Activated T-helper 1 cell treated with anti-CD3 and anti-CD28 coated beads, Interleukin-12 subunit alpha, Interleukin-12 subunit beta, Interleukin-2, Interleukin-4 antibody, amounts not matched to agents 30 ng/mL and 10 ng/mL and 1 ng/mL, durations not matched to agents 14 hours and 24 hours and 36 hours (primary cell): Measurements from ENCODE around the gene ANK2. TPM values are rescaled to one million over a fixed set of nuclear protein-coding genes. Genes with fewer than 3 reads are reported as not detected.
A peak's percentile ranks its signal among the peaks of the same experiment; 100 is the strongest.

Experiments used
- DNase-seq: peaks from one replicate; pipeline ENCODE4 v3.0.0; 2021; ENCODE audit warnings: low spot score
- H3K27ac Mint-ChIP-seq: one replicate; pipeline ENCODE4 v1.8.0; 2021; ENCODE audit warnings: mild to moderate bottlenecking, mixed read lengths
- H3K27me3 Mint-ChIP-seq: one replicate; pipeline ENCODE4 v1.8.0; 2022; ENCODE audit warnings: mild to moderate bottlenecking, moderate library complexity, mixed read lengths; ENCODE audit not compliant: insufficient read depth
- H3K36me3 Mint-ChIP-seq: one replicate; pipeline ENCODE4 v1.8.0; 2021; ENCODE audit warnings: low read depth, mixed read lengths
- H3K4me1 Mint-ChIP-seq: one replicate; pipeline ENCODE4 v1.8.0; 2021; ENCODE audit warnings: low read depth, mixed read lengths
- H3K4me3 Mint-ChIP-seq: one replicate; pipeline ENCODE4 v1.8.0; 2021; ENCODE audit warnings: mild to moderate bottlenecking, moderate library complexity, mixed read lengths
- H3K9me3 Mint-ChIP-seq: one replicate; pipeline ENCODE4 v1.8.0; 2021; ENCODE audit warnings: mixed read lengths
- intact Hi-C: fragments of 100-400 bp; cut with micrococcal nuclease; formaldehyde crosslinking; loops from one replicate; pipeline ENCODE4 v1.15.1; 2024
- total RNA-seq: library from RNA; stranded (reverse); gene quantifications from 2 replicates; pipeline ENCODE4 v1.2.3, GENCODE V29; 2022

Gene ANK2
- total RNA-seq, 1 donor from 2014 or later: 3.1 TPM

GRCh38 chr4:113335746-113336145, 286.3 kb downstream of the ANK2 start:
- no peak overlapping the region for H3K27ac Mint-ChIP-seq
- no peaks in the 10 kb centered on the region for H3K36me3 Mint-ChIP-seq
- peaks cover 5% of the 10 kb centered on the region for H3K27me3 Mint-ChIP-seq
- DNase-seq: no peak
- intact Hi-C loops: no loop called here
- H3K4me3 Mint-ChIP-seq: no peak overlapping the region
- H3K9me3 Mint-ChIP-seq: no peaks in the 10 kb centered on the region
- no peaks in the 10 kb centered on the region for H3K4me1 Mint-ChIP-seq

DNA sequence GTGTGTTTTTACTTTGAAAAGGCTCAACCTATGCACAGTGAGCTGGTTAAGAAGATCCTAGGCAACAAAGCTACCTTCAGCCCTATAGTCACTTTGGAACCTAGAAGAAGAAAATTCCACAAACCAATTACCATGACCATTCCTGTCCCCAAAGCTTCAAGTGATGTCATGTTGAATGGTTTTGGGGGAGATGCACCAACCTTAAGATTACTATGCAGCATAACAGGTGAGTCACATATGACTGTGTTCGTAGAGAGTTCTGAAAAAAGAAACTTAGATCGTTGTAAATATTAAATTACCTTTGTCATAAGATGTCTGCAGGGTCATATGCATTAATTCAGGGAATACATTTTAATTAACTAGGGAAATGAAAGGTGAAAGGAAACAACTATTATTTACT, 287.1 kb downstream of the ANK2 start:
- Mint-ChIP-seq H3K4me3 (no peak overlapping the region), H3K36me3 (no peaks in the 10 kb centered on the region), H3K27me3 (peaks cover 10% of the 10 kb centered on the region), H3K27ac (no peak overlapping the region), H3K4me1 (no peaks in the 10 kb centered on the region), H3K9me3 (no peaks in the 10 kb centered on the region)
- DNase-seq: no peak
- intact Hi-C loops: no loop called here

DNA sequence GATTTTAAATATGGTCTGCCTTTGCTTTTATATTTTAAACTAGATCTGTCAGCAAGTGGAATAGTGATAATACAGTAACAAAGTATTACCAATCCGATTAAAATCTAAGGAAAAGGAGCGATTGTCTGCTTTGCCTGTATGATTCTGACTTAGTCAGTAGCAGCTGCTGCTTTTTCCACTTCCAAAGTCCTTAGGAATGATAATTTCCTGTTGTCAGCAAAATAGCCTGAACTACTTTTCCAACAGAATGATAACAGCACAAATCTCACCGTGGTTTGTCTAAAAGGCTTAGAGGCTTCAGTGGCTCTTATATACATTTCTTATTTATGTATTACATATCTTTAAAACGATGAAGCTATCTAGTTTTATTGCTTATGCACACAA, 290.0 kb downstream of the ANK2 start:
- intact Hi-C loops: no loop called here
- Mint-ChIP-seq H3K9me3 (no peaks in the 10 kb centered on the region), H3K27ac (no peak overlapping the region), H3K27me3 (peaks cover 7% of the 10 kb centered on the region), H3K36me3 (no peaks in the 10 kb centered on the region), H3K4me3 (no peak overlapping the region), H3K4me1 (no peaks in the 10 kb centered on the region)
- no peak for DNase-seq

DNA sequence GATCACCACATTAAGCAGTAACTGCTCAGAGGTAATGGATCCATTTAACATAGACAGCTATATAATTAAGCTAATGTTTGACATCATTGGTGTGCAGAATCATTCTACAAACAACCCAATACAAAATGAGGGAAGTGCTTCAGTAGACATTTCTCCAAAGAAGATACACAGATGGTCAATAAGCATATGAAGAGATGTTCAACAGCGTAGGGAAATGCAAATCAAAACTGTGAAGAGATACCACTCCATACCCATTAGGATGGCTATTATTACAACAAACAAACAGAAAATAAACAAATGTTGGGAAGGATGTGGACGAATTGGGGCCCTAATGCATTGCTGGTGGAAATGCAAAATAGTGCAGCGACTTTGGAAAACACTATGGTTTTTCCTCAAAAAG, 294.6 kb downstream of the ANK2 start:
- Mint-ChIP-seq H3K4me1 (no peaks in the 10 kb centered on the region), H3K36me3 (no peaks in the 10 kb centered on the region), H3K9me3 (no peaks in the 10 kb centered on the region), H3K4me3 (no peak overlapping the region), H3K27ac (no peak overlapping the region), H3K27me3 (peaks cover 17% of the 10 kb centered on the region)
- intact Hi-C loops: no loop called here
- DNase-seq: no peak

GRCh38 chr4:113347245-113347644, 297.8 kb downstream of the ANK2 start:
- intact Hi-C loops: no loop called here
- no peak overlapping the region for H3K4me3 Mint-ChIP-seq
- H3K36me3 Mint-ChIP-seq: no peaks in the 10 kb centered on the region
- no peak overlapping the region for H3K27ac Mint-ChIP-seq
- H3K27me3 Mint-ChIP-seq: peaks cover 18% of the 10 kb centered on the region
- no peak for DNase-seq
- H3K4me1 Mint-ChIP-seq: peaks cover 13% of the 10 kb centered on the region
- no peaks in the 10 kb centered on the region for H3K9me3 Mint-ChIP-seq

DNA sequence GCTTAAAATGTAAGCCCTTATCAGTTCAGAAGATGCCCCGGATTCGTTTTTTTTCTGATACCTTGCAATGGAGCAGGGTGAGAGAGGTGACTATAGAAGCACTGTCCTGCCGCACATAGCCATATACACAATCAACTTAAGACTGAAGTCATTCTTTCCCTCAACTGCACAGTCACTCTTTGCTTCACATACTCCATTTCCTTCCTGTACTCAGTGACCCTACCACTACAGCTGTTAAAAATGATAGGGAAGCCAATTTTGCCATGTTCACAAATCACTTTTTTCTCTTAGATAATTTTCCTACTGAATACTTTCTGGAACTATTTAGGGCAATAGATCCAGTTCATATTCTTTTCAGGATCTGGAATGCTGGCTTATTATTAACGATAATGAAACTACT, 300.0 kb downstream of the ANK2 start:
- peaks cover 31% of the 10 kb centered on the region for H3K27me3 Mint-ChIP-seq
- peaks cover 6% of the 10 kb centered on the region for H3K36me3 Mint-ChIP-seq
- no peak for DNase-seq
- intact Hi-C loops: no loop called here
- no peak overlapping the region for H3K27ac Mint-ChIP-seq
- H3K9me3 Mint-ChIP-seq: peaks cover 11% of the 10 kb centered on the region
- no peak overlapping the region for H3K4me3 Mint-ChIP-seq
- H3K4me1 Mint-ChIP-seq: peaks cover 29% of the 10 kb centered on the region

DNA sequence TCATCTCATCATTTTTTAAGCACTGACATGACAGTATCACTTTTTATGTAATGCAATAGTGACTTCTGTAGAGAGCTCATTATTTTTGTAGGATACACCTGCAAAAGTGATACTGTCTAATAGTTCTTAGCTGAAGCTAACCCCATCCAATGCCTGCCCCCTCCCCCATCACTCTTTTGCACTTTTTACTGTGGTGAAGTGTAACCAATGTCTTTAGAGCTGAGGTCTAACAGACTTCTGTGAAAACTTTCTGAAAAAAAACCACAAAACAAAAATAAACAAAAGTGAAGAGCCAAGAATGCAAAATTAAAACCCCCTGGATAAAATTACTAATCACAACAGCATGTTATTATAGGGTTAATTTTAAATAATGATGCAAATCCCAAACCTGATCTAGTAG, 301.1 kb downstream of the ANK2 start:
- Mint-ChIP-seq H3K4me3 (no peak overlapping the region), H3K9me3 (peaks cover 16% of the 10 kb centered on the region), H3K36me3 (peaks cover 6% of the 10 kb centered on the region), H3K4me1 (peaks cover 40% of the 10 kb centered on the region), H3K27ac (no peak overlapping the region), H3K27me3 (peaks cover 28% of the 10 kb centered on the region)
- intact Hi-C loops: no loop called here
- DNase-seq: no peak

GRCh38 chr4:113355550-113356371, 306.3 kb downstream of the ANK2 start:
- Mint-ChIP-seq H3K4me3 (peak overlapping the region; percentile 30), H3K27ac (peak overlapping the region; percentile 79), H3K27me3 (peaks cover 25% of the 10 kb centered on the region), H3K4me1 (peaks cover 37% of the 10 kb centered on the region), H3K9me3 (peaks cover 63% of the 10 kb centered on the region), H3K36me3 (peaks cover 16% of the 10 kb centered on the region)
- intact Hi-C loops: loop anchor here (1.0 to 5.0 kb wide), 10 partner anchors 29 to 467 kb away; no protein-coding TSS in a partner anchor
- peak; percentile 71 for DNase-seq

DNA sequence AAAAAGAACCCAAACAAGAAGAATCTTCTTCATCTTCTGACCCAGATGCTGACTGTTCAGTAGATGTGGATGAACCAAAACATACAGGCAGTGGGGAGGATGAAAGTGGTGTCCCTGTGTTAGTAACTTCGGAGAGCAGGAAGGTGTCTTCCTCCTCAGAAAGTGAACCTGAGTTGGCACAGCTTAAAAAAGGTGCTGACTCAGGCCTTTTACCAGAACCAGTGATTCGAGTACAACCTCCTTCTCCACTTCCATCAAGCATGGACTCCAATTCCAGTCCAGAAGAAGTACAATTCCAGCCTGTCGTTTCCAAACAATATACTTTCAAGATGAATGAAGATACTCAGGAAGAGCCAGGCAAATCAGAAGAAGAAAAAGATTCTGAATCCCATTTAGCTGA, 307.0 kb downstream of the ANK2 start:
- H3K27ac Mint-ChIP-seq: peak overlapping the region; percentile 6
- peak overlapping the region; percentile 28 for H3K4me3 Mint-ChIP-seq
- peaks cover 63% of the 10 kb centered on the region for H3K9me3 Mint-ChIP-seq
- peaks cover 16% of the 10 kb centered on the region for H3K36me3 Mint-ChIP-seq
- peaks cover 25% of the 10 kb centered on the region for H3K27me3 Mint-ChIP-seq
- intact Hi-C loops: loop anchor here (1.0 to 5.0 kb wide), 4 partner anchors 39 to 466 kb away; no protein-coding TSS in a partner anchor
- no peak for DNase-seq
- peaks cover 36% of the 10 kb centered on the region for H3K4me1 Mint-ChIP-seq

DNA sequence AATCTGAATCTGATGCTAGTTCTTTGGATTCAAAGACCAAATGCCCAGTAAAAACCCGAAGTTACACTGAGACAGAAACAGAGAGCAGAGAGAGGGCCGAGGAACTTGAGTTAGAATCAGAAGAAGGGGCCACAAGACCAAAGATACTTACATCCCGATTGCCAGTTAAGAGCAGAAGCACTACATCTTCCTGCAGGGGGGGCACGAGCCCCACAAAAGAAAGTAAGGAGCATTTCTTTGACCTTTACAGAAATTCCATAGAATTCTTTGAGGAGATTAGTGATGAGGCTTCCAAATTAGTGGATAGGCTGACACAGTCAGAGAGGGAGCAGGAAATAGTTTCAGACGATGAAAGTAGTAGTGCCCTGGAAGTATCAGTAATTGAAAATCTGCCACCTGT, 309.3 kb downstream of the ANK2 start:
- intact Hi-C loops: loop anchor here (5.0 kb wide), 3 partner anchors 41 to 464 kb away; no protein-coding TSS in a partner anchor
- Mint-ChIP-seq H3K36me3 (peaks cover 10% of the 10 kb centered on the region), H3K4me3 (no peak overlapping the region), H3K9me3 (peaks cover 56% of the 10 kb centered on the region), H3K27ac (no peak overlapping the region), H3K27me3 (peaks cover 10% of the 10 kb centered on the region), H3K4me1 (peaks cover 27% of the 10 kb centered on the region)
- no peak for DNase-seq

GRCh38 chr4:113365377-113365776, 315.9 kb downstream of the ANK2 start:
- H3K36me3 Mint-ChIP-seq: peaks cover under 1% of the 10 kb centered on the region
- H3K4me3 Mint-ChIP-seq: no peak overlapping the region
- peaks cover 13% of the 10 kb centered on the region for H3K27me3 Mint-ChIP-seq
- H3K9me3 Mint-ChIP-seq: peaks cover 5% of the 10 kb centered on the region
- no peak overlapping the region for H3K27ac Mint-ChIP-seq
- no peaks in the 10 kb centered on the region for H3K4me1 Mint-ChIP-seq
- no peak for DNase-seq
- intact Hi-C loops: no loop called here

- H3K9me3 Mint-ChIP-seq: no peaks in the 10 kb centered on the region
- no peak overlapping the region for H3K4me3 Mint-ChIP-seq
- H3K36me3 Mint-ChIP-seq: no peaks in the 10 kb centered on the region
- H3K4me1 Mint-ChIP-seq: no peaks in the 10 kb centered on the region
- H3K27me3 Mint-ChIP-seq: peaks cover 8% of the 10 kb centered on the region
- no peak for DNase-seq
- intact Hi-C loops: no loop called here
- no peak overlapping the region for H3K27ac Mint-ChIP-seq
Observed at GRCh38 chr4:113368056-113368455, 318.6 kb downstream of the ANK2 start.

- H3K27ac Mint-ChIP-seq: no peak overlapping the region
- intact Hi-C loops: no loop called here
- no peaks in the 10 kb centered on the region for H3K36me3 Mint-ChIP-seq
- no peaks in the 10 kb centered on the region for H3K9me3 Mint-ChIP-seq
- no peak overlapping the region for H3K4me3 Mint-ChIP-seq
- H3K4me1 Mint-ChIP-seq: no peaks in the 10 kb centered on the region
- peaks cover 6% of the 10 kb centered on the region for H3K27me3 Mint-ChIP-seq
- DNase-seq: no peak
Observed at GRCh38 chr4:113371111-113371510, 321.7 kb downstream of the ANK2 start.
